ENCODE results near the gene MCF2L.
"Not testable (repeated sequence)": the region's sequence is repeated elsewhere in the genome, so short reads cannot be mapped to it uniquely, and the experiment has no call there.

Gene MCF2L

DNA sequence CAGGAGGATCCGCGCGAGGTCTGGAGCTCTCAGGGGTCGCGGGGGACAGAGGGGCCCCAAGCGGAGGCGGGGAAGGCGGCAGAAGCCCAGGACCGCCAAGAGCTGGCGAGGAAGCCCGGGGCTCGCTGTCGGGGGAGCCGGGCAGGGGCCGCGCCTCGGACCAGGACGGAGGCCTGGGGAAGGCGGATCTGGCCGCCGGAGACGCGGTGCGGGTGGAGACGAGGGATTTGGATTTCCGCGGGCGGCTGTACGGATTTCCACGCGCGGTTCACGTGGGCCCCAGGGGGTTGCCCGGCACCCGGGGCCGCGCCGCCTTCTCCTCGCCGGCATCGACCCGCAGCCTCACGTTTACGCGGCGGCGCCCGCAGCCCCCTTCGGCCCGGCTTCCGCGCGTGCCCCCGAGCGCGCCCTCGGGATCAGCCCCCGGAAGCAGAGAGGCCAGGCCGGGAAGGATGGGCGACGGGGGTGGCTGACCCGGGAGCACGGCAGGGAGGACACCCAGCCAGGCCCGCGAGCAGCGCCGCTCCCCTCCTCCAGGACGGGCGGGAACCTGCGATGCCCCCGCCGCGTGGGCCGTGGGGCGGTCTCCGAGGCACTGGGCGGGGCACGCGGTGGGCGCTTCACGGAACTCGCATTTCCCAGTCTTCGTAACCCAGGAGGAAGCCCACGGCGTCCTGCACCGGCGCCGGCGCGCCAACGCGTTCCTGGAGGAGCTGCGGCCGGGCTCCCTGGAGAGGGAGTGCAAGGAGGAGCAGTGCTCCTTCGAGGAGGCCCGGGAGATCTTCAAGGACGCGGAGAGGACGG lies 141.2 kb downstream of the MCF2L start:
- no peak for DNase-seq (ENCODE audit: extremely low read depth in 1 of 2, low read depth in 1 of 2)

DNA sequence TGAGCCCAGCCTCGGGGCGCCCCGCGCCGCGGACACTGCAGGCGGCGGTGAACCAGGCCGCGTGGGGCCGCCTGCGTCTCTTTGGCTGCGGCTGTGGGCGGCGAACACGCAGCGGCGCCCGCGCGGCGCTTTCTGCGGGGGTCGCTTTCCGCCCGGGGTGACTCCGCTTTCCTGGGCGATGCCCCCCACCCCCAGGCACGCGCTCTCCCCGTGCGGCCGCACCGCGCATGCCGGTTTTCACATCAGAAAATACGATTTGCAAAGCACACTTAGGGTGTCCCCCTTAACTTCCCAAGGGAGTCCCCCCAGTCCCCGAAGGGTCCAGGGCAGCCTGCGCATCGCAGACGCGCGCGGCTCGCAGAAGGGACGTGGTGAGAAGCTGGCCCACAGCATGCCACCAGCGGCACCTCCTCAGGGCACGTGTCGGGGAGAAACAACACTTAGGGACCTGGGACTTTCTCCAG lies 141.9 kb downstream of the MCF2L start:
- no peak for DNase-seq (ENCODE audit: extremely low read depth in 1 of 2, low read depth in 1 of 2)

DNA sequence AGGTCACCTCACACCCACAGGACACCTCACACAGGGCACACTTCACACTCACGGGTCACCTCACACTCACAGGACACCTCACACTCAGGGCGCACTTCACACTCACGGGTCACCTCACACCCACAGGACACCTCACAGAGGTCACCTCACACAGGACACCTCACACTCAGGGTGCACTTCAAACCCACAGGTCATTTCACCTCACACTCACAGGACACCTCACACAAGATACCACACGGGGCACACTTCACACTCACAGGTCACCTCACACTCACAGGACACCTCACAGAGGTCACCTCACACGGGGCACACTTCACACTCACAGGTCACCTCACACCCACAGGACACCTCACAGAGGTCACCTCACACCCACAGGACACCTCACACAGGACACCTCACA lies 142.8 kb downstream of the MCF2L start:
- DNase-seq (ENCODE audit: extremely low read depth in 1 of 2, low read depth in 1 of 2): not testable (repeated sequence)

DNA sequence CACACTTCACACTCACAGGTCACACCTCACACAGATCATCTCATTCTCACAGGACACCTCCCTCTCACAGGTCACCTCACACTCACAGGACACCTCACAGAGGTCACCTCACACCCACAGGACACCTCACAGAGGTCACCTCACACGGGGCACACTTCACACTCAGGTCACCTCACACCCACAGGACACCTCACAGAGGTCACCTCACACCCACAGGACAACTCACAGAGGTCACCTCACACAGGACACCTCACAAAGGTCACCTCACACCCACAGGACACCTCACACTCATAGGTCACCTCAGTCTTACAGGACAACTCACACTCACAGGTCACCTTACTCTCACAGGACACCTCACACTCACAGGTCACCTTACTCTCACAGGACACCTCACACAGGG lies 143.5 kb downstream of the MCF2L start:
- DNase-seq (ENCODE audit: extremely low read depth in 1 of 2, low read depth in 1 of 2): not testable (repeated sequence)

DNA sequence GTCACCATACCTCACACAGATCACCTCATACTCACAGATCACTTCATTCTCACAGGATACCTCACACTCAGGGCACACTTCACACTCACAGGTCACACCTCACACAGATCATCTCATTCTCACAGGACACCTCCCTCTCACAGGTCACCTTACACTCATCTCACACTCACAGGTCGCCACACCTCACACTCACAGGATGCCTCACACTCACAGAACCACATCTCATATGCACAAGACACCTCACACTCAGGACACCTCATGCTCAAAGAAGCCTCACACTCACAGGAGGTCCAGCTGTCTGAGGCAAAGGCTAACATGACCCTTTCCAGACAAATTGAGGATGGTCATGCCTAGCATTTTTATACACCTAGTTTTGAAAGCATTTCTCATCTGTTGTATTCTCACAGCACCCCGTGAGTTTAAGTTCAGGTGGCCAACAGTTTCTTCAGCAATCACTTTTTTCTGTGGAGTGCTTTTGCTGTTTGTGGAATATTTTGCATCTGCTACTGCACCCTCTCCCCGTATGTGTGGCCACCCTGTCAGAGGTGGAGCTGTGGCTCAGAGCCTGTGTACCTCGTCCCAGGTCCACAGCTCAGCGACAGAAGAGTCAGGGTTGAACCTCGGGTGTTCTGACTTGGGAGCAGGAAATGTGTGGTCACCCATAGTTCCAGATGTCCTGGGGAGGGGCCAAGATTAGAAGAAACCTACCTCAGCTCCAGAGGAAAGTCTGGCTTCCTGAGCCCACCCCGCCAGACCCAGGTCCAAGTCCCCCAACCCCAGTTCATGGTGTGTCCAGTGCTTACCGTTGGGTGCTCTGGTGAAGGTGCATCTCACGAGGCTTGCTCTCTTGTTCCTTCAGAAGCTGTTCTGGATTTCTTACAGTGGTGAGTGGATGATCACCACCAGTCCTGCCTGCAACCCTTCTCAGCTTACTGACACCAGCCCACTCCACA lies 144.2 kb downstream of the MCF2L start:
- no peak for DNase-seq (ENCODE audit: extremely low read depth in 1 of 2, low read depth in 1 of 2)

DNA sequence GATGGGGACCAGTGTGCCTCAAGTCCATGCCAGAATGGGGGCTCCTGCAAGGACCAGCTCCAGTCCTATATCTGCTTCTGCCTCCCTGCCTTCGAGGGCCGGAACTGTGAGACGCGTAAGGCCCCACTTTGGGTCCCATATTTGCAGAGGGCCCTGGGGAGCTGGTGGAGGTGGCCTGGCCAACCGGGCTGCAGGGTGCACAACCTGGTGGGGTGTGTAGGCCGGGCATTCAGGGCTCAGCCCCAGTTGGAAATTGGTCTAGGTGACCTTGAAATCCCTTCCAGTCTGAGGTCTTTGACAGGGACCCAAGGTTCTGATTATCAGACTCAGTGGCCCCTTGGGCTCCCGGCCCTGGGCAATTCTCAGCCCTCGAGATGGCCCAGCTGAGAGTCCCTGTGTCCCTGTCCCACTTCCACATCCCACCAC lies 144.8 kb downstream of the MCF2L start:
- DNase-seq (ENCODE audit: extremely low read depth in 1 of 2, low read depth in 1 of 2): no peak

DNA sequence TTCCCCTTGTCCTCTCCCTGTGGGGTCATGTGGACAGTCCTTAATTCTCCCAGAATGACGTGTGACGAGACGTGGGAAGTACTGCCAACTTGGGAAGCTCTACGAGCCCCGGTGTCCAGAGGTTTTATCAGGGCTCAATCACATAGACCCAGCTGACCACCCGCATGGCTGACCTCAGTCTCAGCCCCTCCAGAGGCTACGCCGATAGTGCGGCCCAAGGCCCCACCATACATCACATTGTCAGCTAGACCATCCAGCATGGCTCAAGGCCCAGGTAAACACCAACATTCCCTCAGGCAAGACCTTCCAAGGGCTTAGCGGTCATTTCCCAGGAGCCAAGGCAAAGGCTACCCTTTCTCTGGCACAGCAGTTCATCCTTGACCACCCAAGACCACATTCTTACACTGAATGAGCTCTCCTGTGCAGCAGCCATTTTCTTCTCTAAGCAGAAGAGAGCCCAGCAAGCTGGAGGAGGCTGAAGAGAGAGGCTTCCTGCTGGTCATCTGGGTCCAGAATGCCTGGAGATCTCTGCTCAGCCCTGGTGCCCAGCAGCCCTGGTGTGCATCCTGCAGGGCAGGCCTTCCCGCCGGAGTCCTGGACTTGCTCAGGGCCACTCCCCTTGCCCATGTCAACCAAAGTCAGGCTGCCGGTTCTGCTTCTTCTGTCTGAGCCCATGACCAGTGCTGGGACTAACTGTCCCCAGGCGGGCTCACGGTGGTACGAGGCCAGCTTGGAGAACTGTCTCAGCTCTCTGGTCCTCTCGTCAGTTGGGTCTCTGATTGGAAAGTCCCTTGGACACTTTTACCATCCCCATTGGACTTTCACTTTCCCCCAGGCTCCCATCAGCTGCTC lies 145.7 kb downstream of the MCF2L start:
- no peak for DNase-seq (ENCODE audit: extremely low read depth in 1 of 2, low read depth in 1 of 2)

DNA sequence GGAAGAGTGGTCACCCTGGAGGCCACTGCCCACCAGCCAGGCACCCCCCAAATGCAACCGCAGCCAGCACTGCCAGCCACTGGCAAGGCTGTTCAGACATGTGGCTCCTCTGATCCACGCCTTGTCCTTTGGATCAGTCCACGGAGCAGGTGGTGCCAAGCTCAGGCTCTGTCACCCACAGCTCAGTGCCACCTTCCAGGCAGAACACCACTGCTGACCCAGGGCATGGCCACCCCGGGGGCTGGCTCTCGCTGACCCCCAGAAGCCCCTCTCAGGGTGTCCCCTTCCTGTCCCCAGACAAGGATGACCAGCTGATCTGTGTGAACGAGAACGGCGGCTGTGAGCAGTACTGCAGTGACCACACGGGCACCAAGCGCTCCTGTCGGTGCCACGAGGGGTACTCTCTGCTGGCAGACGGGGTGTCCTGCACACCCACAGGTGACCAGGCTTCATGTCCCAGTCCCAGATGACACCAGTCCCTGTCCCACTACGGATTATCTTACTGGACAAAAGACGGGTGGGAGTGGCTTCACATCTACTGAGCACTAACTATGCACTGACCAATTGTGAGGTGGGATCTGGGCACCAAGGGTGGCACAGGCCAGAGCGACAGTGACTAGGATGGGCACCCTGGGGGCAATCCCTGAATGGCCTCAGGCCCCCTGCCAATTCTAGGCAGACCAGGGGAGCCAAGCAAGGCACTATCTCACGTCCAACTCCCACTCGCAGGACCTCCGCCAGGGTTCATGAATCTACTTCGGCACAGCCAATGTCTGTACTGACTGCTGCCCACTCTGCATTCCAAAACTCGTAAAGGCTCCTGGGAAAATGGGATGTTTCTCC lies 146.6 kb downstream of the MCF2L start:
- DNase-seq (ENCODE audit: extremely low read depth in 1 of 2, low read depth in 1 of 2): no peak

DNA sequence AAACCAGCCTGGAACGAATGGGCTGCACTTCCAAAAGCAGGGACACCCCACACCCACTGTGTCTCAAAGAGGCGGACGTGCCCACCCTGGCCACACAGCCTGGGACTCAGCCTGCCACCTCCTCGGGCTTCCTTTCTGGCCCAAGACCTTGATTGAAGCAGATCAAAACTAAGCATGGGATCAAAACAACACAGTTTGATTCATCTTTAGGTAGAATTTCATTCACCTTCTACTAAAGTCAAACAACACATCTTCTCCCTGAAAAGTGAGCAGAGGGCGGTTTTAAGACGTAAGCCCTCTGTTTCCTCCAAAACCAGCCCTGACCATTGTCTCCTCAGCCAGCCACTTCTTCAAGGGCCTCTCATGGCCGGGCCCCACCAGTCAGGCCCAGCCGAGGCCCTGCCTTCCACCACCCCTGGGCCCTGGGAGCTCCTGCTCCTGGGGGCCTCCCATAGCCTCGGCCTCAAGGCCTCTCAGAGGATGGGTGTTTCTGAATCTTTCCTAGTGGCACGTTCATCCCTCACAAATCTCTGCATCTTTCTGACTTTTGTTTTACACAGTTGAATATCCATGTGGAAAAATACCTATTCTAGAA lies 147.3 kb downstream of the MCF2L start:
- no peak for DNase-seq (ENCODE audit: extremely low read depth in 1 of 2, low read depth in 1 of 2)

DNA sequence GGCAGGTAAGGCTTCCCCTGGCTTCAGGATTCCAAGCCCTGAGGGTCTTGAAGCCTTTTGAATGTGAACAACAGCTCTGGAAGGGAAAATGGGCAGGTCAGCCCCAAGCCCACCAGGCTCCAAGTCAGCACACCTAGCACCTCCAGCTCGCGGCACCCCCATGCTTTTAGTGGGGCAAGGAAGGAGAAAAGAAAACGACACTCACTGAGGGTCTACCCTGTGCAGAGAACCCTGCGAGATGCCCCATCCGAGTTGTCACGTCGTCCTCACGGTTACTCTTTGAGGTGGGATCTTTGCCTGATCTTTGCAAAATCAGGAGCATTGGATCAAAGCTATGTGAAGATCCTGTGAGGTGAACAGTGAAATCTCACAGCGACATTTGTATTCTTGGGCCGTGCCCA lies 147.9 kb downstream of the MCF2L start:
- DNase-seq (ENCODE audit: extremely low read depth in 1 of 2, low read depth in 1 of 2): no peak

DNA sequence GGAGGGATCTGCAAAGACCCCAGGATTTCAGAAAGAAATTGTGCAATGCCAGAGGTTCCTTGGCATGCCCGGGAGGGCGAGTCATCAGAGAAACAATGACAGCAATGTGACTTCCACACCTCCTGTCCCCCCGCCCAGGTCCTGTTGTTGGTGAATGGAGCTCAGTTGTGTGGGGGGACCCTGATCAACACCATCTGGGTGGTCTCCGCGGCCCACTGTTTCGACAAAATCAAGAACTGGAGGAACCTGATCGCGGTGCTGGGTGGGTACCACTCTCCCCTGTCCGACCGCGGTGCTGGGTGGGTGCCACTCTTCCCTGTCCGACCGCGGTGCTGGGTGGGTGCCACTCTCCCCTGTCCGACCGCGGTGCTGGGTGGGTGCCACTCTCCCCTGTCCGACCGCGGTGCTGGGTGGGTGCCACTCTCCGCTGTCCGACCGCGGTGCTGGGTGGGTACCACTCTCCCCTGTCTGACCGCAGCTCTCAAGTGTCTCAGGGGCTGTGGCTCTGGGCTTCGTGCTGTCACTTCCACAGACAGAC lies 148.4 kb downstream of the MCF2L start:
- DNase-seq (ENCODE audit: extremely low read depth in 1 of 2, low read depth in 1 of 2): no peak

DNA sequence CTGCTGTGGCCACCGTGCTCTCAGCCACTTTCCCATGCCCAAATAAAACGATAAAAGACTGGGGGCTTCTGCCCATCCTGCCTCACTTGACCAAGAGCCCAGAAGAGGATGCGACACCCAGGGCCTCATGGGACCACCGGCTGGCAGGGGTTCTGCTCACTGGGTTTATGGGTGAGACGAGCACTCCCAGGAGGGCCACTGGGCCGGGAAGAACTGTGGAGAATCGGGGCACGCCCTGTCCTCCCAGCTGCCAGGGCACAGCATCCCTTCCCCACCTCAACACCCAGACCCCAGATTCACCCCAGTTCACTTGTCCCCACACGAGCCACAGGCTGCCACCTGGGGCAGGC lies 148.9 kb downstream of the MCF2L start:
- no peak for DNase-seq (ENCODE audit: extremely low read depth in 1 of 2, low read depth in 1 of 2)

DNA sequence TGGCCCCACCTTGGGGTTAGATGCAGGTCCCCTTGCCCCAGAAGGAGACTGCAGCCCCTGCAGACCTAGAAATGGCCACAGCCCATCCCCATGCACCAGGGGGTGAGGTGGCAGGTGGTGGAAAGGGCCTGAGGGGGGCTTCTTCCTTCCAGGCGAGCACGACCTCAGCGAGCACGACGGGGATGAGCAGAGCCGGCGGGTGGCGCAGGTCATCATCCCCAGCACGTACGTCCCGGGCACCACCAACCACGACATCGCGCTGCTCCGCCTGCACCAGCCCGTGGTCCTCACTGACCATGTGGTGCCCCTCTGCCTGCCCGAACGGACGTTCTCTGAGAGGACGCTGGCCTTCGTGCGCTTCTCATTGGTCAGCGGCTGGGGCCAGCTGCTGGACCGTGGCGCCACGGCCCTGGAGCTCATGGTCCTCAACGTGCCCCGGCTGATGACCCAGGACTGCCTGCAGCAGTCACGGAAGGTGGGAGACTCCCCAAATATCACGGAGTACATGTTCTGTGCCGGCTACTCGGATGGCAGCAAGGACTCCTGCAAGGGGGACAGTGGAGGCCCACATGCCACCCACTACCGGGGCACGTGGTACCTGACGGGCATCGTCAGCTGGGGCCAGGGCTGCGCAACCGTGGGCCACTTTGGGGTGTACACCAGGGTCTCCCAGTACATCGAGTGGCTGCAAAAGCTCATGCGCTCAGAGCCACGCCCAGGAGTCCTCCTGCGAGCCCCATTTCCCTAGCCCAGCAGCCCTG lies 149.4 kb downstream of the MCF2L start:
- DNase-seq (ENCODE audit: extremely low read depth in 1 of 2, low read depth in 1 of 2): no peak

DNA sequence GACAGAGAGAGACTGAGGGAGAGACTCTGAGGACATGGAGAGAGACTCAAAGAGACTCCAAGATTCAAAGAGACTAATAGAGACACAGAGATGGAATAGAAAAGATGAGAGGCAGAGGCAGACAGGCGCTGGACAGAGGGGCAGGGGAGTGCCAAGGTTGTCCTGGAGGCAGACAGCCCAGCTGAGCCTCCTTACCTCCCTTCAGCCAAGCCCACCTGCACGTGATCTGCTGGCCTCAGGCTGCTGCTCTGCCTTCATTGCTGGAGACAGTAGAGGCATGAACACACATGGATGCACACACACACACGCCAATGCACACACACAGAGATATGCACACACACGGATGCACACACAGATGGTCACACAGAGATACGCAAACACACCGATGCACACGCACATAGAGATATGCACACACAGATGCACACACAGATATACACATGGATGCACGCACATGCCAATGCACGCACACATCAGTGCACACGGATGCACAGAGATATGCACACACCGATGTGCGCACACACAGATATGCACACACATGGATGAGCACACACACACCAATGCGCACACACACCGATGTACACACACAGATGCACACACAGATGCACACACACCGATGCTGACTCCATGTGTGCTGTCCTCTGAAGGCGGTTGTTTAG lies 150.3 kb downstream of the MCF2L start:
- no peak for DNase-seq (ENCODE audit: extremely low read depth in 1 of 2, low read depth in 1 of 2)

DNA sequence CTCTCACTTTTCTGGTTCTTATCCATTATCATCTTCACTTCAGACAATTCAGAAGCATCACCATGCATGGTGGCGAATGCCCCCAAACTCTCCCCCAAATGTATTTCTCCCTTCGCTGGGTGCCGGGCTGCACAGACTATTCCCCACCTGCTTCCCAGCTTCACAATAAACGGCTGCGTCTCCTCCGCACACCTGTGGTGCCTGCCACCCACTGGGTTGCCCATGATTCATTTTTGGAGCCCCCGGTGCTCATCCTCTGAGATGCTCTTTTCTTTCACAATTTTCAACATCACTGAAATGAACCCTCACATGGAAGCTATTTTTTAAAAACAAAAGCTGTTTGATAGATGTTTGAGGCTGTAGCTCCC lies 150.8 kb downstream of the MCF2L start:
- DNase-seq (ENCODE audit: extremely low read depth in 1 of 2, low read depth in 1 of 2): no peak

DNA sequence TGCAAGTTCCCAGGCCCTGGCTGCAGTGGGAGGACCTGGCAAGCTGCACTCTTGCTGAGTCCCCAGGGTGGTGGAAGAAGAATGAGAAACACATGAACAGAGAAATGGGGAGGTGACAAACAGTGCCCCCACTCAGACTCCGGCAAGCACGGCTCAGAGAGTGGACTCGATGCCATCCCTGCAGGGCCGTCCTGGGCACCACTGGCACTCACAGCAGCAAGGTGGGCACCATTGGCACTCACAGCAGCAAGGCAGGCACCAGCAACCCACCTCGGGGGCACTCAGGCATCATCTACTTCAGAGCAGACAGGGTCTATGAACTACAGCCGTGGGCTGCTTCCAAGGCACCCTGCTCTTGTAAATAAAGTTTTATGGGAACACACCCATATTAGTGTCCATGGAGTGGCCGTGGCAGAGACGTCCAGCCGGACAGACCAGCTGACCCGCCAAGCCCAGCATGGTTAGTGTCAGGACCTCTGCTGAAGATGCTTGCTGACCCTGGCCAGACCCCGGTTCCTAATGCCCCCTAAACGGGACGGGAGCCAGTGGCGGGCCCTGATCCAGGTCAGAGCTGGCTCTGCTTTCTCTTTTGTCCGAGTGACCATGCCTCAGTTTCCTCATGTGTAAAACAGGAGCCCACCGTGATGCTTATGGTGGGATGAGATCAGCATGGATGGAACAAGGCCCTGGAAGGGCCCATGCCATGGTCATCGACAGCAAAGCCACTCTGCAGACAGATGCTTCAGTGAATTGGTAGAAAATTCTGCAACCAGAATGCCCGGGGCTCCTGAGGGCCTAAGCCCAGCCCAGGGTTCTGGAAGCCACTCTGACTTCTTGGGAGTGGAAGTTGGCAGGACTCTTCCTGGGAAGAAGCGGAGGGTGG lies 151.5 kb downstream of the MCF2L start:
- DNase-seq (ENCODE audit: extremely low read depth in 1 of 2, low read depth in 1 of 2): no peak

DNA sequence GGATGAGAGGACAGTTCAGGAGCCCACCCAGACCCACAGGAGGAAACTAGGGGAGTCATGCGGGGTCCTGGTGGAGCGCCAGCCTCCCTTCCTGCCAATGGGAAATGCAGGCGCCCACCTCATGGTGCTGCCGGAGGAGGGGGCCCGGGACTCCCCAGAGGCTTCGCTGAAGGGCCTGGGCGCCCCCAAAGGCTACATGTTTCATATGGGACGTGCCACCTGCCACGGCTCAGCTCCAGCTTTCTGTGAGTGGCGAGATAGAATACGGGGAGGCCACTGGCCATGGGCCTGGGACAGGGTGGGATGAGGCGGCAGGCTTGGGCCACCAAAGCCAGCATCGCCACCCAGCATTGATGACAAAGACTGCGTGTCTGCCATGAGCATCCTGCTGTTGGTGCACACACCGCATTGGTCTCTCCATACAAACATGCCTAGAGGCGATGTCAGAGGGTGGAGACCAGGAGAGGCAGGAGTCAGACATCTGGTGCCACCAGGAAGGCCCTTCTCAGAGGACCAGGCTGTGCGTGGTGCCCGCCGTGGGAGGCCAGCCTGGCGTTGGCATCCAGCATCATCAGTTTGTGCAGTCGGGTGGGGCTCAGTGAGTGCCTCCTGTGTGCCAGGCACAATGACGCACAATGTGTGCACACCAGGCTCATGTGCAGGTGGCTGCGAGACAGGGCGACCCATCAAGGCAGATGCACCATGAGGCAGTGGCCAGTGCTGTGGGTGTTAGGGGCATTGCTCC lies 152.3 kb downstream of the MCF2L start:
- no peak for DNase-seq (ENCODE audit: extremely low read depth in 1 of 2, low read depth in 1 of 2)
